DND-41 (cell line): Measurements from ENCODE around the gene USP17L26.
"Not testable (repeated sequence)": the region's sequence is repeated elsewhere in the genome, so short reads cannot be mapped to it uniquely, and the experiment has no call there.

ENCODE experiments used
- ATAC-seq: fragments of 200-7000 bp; cut with Tn5 transposase; 3 replicates; pipeline ENCODE4 v1.9.1; 2021; ENCODE audit warnings: low read depth; ENCODE audit not compliant: insufficient read depth
- DNase-seq: peaks from one replicate; pipeline ENCODE4 v3.0.0-alpha.2; 2020
- H2AFZ ChIP-seq: 2 replicates; pipeline ENCODE4 v1.6.0; 2012; ENCODE audit warnings: low read depth, low read length
- H3K27ac ChIP-seq: 2 replicates; pipeline ENCODE4 v1.5.1; 2012; ENCODE audit warnings: low read length, inconsistent platforms
- H3K27me3 ChIP-seq: fragments of 200-600 bp; sonication (generic); 2 replicates; pipeline ENCODE4 v1.6.0; 2012; ENCODE audit warnings: low read length, mild to moderate bottlenecking, inconsistent platforms; ENCODE audit not compliant: insufficient read depth, poor library complexity
- H3K36me3 ChIP-seq: 2 replicates; pipeline ENCODE4 v1.5.1; 2012; ENCODE audit warnings: low read length, inconsistent platforms; ENCODE audit not compliant: insufficient read depth
- H3K4me1 ChIP-seq: 2 replicates; pipeline ENCODE4 v1.5.1; 2012; ENCODE audit warnings: mild to moderate bottlenecking, low read length; ENCODE audit not compliant: insufficient read depth
- H3K4me2 ChIP-seq: 2 replicates; pipeline ENCODE4 v1.6.0; 2012; ENCODE audit warnings: mild to moderate bottlenecking, moderate library complexity, low read length, inconsistent platforms; ENCODE audit not compliant: insufficient read depth
- H3K4me3 ChIP-seq, 2 experiments: fragments of 200-600 bp in 1 of 2; shearing (Covaris generic) in 1 of 2; 2 replicates each; pipeline ENCODE4 v1.5.1; 2012 to 2016; ENCODE audit warnings: inconsistent platforms in 2 of 2, low read length in 2 of 2, mild to moderate bottlenecking in 2 of 2, low read depth in 1 of 2, moderate library complexity in 1 of 2
- H3K79me2 ChIP-seq: 2 replicates; pipeline ENCODE4 v1.6.0; 2012; ENCODE audit warnings: low read length, inconsistent platforms; ENCODE audit not compliant: insufficient read depth
- H3K9ac ChIP-seq: 2 replicates; pipeline ENCODE4 v1.6.0; 2012; ENCODE audit warnings: low read depth, mild to moderate bottlenecking, inconsistent platforms, low read length, moderate library complexity
- H3K9me3 ChIP-seq: 2 replicates; pipeline ENCODE4 v1.5.1; 2012; ENCODE audit warnings: low read length, moderate library complexity, mild to moderate bottlenecking, inconsistent platforms; ENCODE audit not compliant: insufficient read depth, severe bottlenecking
- H4K20me1 ChIP-seq: 2 replicates; pipeline ENCODE4 v1.6.0; 2012; ENCODE audit warnings: low read length; ENCODE audit not compliant: insufficient read depth
- EZH2 ChIP-seq: IDR thresholded peaks from 3 replicates; pipeline ENCODE4 v1.6.1; 2012; ENCODE audit warnings: borderline replicate concordance, low read depth, mild to moderate bottlenecking, moderate library complexity, low read length, inconsistent platforms; ENCODE audit not compliant: severe bottlenecking
- TF ChIP-seq, protein P1 (sequence below): IDR thresholded peaks from 2 replicates; pipeline ENCODE4 v1.5.1; 2012; ENCODE audit warnings: borderline replicate concordance, low read length, moderate library complexity, mild to moderate bottlenecking; ENCODE audit not compliant: poor library complexity, severe bottlenecking; ENCODE audit errors: extremely low read depth

The USP17L26 gene

DNA sequence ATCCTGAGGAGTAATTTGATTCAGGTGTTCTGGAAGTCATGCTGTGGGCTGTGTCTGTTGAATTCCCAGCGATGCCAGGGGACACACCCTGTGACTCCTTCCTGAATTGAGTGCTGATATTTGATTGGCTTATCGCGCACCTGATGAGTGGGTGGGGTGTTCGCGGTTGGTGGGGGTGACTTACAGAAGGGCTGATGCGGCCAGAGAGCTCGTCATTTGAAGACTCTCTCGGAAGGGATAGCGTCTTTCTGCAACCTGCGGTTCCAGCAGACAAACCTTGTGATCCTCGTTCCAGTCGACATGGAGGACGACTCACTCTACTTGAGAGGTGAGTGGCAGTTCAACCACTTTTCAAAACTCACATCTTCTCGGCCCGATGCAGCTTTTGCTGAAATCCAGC lies 18.9 kb downstream of the USP17L26 start, which contains the start of gene USP17L29:
Gene USP17L29, plus strand, starts transcription at position 301 of the 400 bp plus-strand sequence. Its CDS starts 0 bp downstream, at position 301.
- ATAC-seq, H3K4me2 ChIP-seq, H3K9ac ChIP-seq, H3K79me2 ChIP-seq, DNase-seq, H3K27me3 ChIP-seq, H3K4me1 ChIP-seq, H3K4me3 ChIP-seq, H3K36me3 ChIP-seq, H4K20me1 ChIP-seq, H3K9me3 ChIP-seq, H2AFZ ChIP-seq, H3K27ac ChIP-seq: not testable (repeated sequence)

GRCh38 chr4:9362829-9363228 lies 28.4 kb downstream of the USP17L26 start, which contains the start of gene USP17L30:
TSS of gene USP17L30 (plus strand) at chr4:9363129. CDS start at chr4:9363129, 0 bp downstream.
- not testable (repeated sequence) for H3K4me1 ChIP-seq, H2AFZ ChIP-seq, H3K79me2 ChIP-seq, H3K4me3 ChIP-seq, H4K20me1 ChIP-seq, H3K36me3 ChIP-seq, H3K4me2 ChIP-seq, H3K9ac ChIP-seq, ATAC-seq, H3K9me3 ChIP-seq, H3K27ac ChIP-seq, H3K27me3 ChIP-seq, DNase-seq

GRCh38 chr4:9379881-9380280 lies 45.4 kb downstream of the USP17L26 start:
- H3K27ac ChIP-seq, H2AFZ ChIP-seq, H3K4me3 ChIP-seq, ATAC-seq, H3K79me2 ChIP-seq, DNase-seq, H3K4me2 ChIP-seq, H4K20me1 ChIP-seq, H3K4me1 ChIP-seq, H3K27me3 ChIP-seq, H3K9me3 ChIP-seq, H3K9ac ChIP-seq, H3K36me3 ChIP-seq: not testable (repeated sequence)

DNA sequence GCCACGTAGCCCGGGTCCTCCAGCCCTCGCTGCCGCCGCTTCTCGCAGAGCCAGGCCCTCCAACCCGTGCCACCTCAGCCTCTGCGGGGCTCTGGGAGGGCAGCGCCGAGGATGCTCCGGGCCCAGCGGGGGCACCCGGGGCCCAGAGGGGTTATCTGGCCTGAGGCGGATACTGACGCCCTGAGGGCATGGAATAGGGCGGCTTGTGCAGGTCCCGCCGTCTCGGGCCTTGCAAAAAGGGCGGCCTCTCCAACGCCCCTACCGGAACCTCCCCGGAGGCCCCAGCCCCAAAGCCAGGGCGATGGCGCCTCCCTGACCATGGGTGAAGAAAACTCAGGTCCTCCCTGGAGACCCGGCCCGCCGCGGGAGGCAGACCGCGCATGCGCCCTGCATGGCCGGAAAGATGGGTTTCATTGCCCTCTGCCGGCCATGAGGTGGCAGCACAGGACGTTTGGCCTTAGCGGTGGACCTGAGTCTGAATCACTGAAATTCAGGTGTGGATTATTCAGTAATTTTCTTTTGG lies 46.6 kb downstream of the USP17L26 start:
- not testable (repeated sequence) for H3K4me3 ChIP-seq, H2AFZ ChIP-seq, H3K27ac ChIP-seq, H4K20me1 ChIP-seq, H3K4me1 ChIP-seq, H3K9ac ChIP-seq, H3K36me3 ChIP-seq, H3K27me3 ChIP-seq, H3K4me2 ChIP-seq, H3K79me2 ChIP-seq, H3K9me3 ChIP-seq, ATAC-seq
- DNase-seq, result peak; percentile 43

DNA sequence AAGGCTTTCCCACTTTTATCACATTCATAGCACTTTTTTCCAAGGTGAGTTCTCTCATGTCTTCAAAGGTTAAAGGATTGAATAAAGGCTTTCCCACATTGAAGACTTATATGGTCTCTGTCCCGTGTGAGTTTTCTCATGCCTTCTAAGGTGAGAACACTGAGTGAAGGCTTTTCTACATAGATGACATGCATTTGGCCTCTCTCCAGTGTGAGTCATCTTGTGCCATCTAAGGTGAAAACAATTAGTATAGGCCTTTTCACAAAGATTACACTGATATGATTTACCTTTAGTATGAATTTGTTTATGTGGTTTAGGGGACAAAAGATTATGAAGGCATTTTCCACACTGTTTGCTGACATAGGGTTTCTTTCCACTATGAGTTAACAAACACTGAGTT lies 49.7 kb downstream of the USP17L26 start:
- no peak for ATAC-seq
- Histone ChIP-seq H3K27ac (no peak overlapping the region), H2AFZ (no peak overlapping the region), H4K20me1 (no peaks in the 10 kb centered on the region), H3K79me2 (no peaks in the 10 kb centered on the region), H3K36me3 (no peaks in the 10 kb centered on the region), H3K27me3 (peaks cover 2% of the 10 kb centered on the region), H3K4me1 (no peaks in the 10 kb centered on the region), H3K9ac (no peak overlapping the region), H3K4me3 (no peak overlapping the region), H3K9me3 (no peaks in the 10 kb centered on the region), H3K4me2 (no peak overlapping the region)
- TF ChIP-seq EZH2, result no peak
- TF ChIP-seq, protein P1, sequence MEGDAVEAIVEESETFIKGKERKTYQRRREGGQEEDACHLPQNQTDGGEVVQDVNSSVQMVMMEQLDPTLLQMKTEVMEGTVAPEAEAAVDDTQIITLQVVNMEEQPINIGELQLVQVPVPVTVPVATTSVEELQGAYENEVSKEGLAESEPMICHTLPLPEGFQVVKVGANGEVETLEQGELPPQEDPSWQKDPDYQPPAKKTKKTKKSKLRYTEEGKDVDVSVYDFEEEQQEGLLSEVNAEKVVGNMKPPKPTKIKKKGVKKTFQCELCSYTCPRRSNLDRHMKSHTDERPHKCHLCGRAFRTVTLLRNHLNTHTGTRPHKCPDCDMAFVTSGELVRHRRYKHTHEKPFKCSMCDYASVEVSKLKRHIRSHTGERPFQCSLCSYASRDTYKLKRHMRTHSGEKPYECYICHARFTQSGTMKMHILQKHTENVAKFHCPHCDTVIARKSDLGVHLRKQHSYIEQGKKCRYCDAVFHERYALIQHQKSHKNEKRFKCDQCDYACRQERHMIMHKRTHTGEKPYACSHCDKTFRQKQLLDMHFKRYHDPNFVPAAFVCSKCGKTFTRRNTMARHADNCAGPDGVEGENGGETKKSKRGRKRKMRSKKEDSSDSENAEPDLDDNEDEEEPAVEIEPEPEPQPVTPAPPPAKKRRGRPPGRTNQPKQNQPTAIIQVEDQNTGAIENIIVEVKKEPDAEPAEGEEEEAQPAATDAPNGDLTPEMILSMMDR, result no peak
- DNase-seq, result no peak
